WTC11 (cell line): ENCODE measurements around the gene DNAH9. TPM values are rescaled to one million over a fixed set of nuclear protein-coding genes. Genes with fewer than 3 reads are reported as not detected.
A peak's percentile ranks its signal among the peaks of the same experiment; 100 is the strongest.
"Not testable (repeated sequence)": the region's sequence is repeated elsewhere in the genome, so short reads cannot be mapped to it uniquely, and the experiment has no call there.

Source experiments
- ATAC-seq: fragments of 200-7000 bp; cut with Tn5 transposase; 2 replicates; pipeline ENCODE4 v1.10.0; 2021; ENCODE audit warnings: mild to moderate bottlenecking, moderate library complexity
- CTCF ChIA-PET: fragments of 300-600 bp; sonication (Branson Sonifier 250); formaldehyde crosslinking; loops from one replicate; lab custom pipeline; 2021; ENCODE audit warnings: antibody characterized with exemption; lab: Charles Lee
- POLR2A ChIA-PET: fragments of 350-600 bp; sonication (Branson Sonifier 250); formaldehyde crosslinking; loops from one replicate; lab custom pipeline; 2021; ENCODE audit warnings: antibody characterized with exemption; lab: Charles Lee
- DNase-seq: peaks from one replicate; pipeline ENCODE4 v3.0.0; 2021; ENCODE audit warnings: low spot score
- H3K27ac Mint-ChIP-seq: 2 replicates; pipeline ENCODE4 v1.8.0; 2021; ENCODE audit warnings: mixed read lengths
- H3K27me3 Mint-ChIP-seq: 2 replicates; pipeline ENCODE4 v1.8.0; 2021; ENCODE audit warnings: low read depth, mild to moderate bottlenecking, moderate library complexity, mixed read lengths
- H3K36me3 Mint-ChIP-seq: 2 replicates; pipeline ENCODE4 v1.8.0; 2021; ENCODE audit warnings: mixed read lengths
- H3K4me1 Mint-ChIP-seq: 2 replicates; pipeline ENCODE4 v1.8.0; 2022; ENCODE audit warnings: mixed read lengths
- H3K4me3 Mint-ChIP-seq: 2 replicates; pipeline ENCODE4 v1.8.0; 2021; ENCODE audit warnings: mild to moderate bottlenecking, moderate library complexity, mixed read lengths
- H3K9me3 Mint-ChIP-seq: 2 replicates; pipeline ENCODE4 v1.8.0; 2021; ENCODE audit warnings: mixed read lengths
- AR ChIP-seq: fragments of 250-450 bp; sonication (Bioruptor Pico); IDR thresholded peaks from 2 replicates; pipeline ENCODE4 v1.9.0; 2021; ENCODE audit warnings: mild to moderate bottlenecking
- ATF2 ChIP-seq: sonication (generic); formaldehyde crosslinking; IDR thresholded peaks from 2 replicates; pipeline ENCODE4 v1.8.1; 2022; ENCODE audit warnings: low read depth, missing genetic modification reagents, borderline replicate concordance
- CDX4 ChIP-seq: fragments of 250-450 bp; sonication (Bioruptor Pico); IDR thresholded peaks from 2 replicates; pipeline ENCODE4 v1.9.0; 2021; ENCODE audit warnings: moderate library complexity, mild to moderate bottlenecking, inconsistent platforms, borderline replicate concordance
- EMX1 ChIP-seq: fragments of 250-450 bp; sonication (Bioruptor Pico); IDR thresholded peaks from 2 replicates; pipeline ENCODE4 v1.8.0; 2021; ENCODE audit warnings: mild to moderate bottlenecking
- GRHL2 ChIP-seq: fragments of 250-450 bp; sonication (Bioruptor Pico); IDR thresholded peaks from 2 replicates; pipeline ENCODE4 v1.8.0; 2022; ENCODE audit warnings: mild to moderate bottlenecking, moderate library complexity; ENCODE audit not compliant: insufficient replicate concordance, severe bottlenecking
- NFYB ChIP-seq: sonication (generic); formaldehyde crosslinking; conservative IDR thresholded peaks from 2 replicates; pipeline ENCODE4 v1.8.0; 2022; ENCODE audit warnings: low read depth, missing genetic modification reagents
- SMAD4 ChIP-seq: sonication (generic); formaldehyde crosslinking; IDR thresholded peaks from 2 replicates; pipeline ENCODE4 v1.8.0; 2022; ENCODE audit warnings: mild to moderate bottlenecking, missing genetic modification reagents
- STAT6 ChIP-seq: sonication (generic); formaldehyde crosslinking; conservative IDR thresholded peaks from 2 replicates; pipeline ENCODE4 v1.8.1; 2023; ENCODE audit warnings: mild to moderate bottlenecking, low read depth, missing genetic modification reagents, moderate library complexity
- ZBTB43 ChIP-seq: sonication (generic); formaldehyde crosslinking; IDR thresholded peaks from 2 replicates; pipeline ENCODE4 v1.8.1; 2023; ENCODE audit warnings: mild to moderate bottlenecking, missing genetic modification reagents
- ZNF396 ChIP-seq: fragments of 250-450 bp; sonication (Bioruptor Pico); IDR thresholded peaks from 2 replicates; pipeline ENCODE4 v1.8.0; 2021; ENCODE audit warnings: mild to moderate bottlenecking, moderate library complexity, borderline replicate concordance
- total RNA-seq: library from RNA; stranded (reverse); gene quantifications from 3 replicates; pipeline ENCODE4 v1.2.3, GENCODE V29; 2021
- TF ChIP-seq, protein P1 (sequence below): fragments of 250-450 bp; sonication (Bioruptor Pico); IDR thresholded peaks from 2 replicates; pipeline ENCODE4 v1.9.0; 2021; ENCODE audit warnings: mild to moderate bottlenecking, borderline replicate concordance

Gene DNAH9
- total RNA-seq, 1 experiment from 2014 or later = 0.31 TPM

GRCh38 chr17:11969565-11969964 lies 371.3 kb downstream of the DNAH9 start (continued):
- TF ChIP-seq ATF2 (CRISPR knock-in tag) (no peak), STAT6 (CRISPR knock-in tag) (no peak), CDX4 (CRISPR knock-in tag) (no peak), AR (CRISPR knock-in tag) (no peak), NFYB (no peak), EMX1 (CRISPR knock-in tag) (no peak), GRHL2 (CRISPR knock-in tag) (no peak), SMAD4 (no peak), ZBTB43 (CRISPR knock-in tag) (no peak), ZNF396 (CRISPR knock-in tag) (no peak)
- TF ChIP-seq, protein P1, sequence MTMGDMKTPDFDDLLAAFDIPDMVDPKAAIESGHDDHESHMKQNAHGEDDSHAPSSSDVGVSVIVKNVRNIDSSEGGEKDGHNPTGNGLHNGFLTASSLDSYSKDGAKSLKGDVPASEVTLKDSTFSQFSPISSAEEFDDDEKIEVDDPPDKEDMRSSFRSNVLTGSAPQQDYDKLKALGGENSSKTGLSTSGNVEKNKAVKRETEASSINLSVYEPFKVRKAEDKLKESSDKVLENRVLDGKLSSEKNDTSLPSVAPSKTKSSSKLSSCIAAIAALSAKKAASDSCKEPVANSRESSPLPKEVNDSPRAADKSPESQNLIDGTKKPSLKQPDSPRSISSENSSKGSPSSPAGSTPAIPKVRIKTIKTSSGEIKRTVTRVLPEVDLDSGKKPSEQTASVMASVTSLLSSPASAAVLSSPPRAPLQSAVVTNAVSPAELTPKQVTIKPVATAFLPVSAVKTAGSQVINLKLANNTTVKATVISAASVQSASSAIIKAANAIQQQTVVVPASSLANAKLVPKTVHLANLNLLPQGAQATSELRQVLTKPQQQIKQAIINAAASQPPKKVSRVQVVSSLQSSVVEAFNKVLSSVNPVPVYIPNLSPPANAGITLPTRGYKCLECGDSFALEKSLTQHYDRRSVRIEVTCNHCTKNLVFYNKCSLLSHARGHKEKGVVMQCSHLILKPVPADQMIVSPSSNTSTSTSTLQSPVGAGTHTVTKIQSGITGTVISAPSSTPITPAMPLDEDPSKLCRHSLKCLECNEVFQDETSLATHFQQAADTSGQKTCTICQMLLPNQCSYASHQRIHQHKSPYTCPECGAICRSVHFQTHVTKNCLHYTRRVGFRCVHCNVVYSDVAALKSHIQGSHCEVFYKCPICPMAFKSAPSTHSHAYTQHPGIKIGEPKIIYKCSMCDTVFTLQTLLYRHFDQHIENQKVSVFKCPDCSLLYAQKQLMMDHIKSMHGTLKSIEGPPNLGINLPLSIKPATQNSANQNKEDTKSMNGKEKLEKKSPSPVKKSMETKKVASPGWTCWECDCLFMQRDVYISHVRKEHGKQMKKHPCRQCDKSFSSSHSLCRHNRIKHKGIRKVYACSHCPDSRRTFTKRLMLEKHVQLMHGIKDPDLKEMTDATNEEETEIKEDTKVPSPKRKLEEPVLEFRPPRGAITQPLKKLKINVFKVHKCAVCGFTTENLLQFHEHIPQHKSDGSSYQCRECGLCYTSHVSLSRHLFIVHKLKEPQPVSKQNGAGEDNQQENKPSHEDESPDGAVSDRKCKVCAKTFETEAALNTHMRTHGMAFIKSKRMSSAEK (CRISPR knock-in tag) = no peak

- CTCF ChIA-PET, H3K27me3 Mint-ChIP-seq, H3K27ac Mint-ChIP-seq, DNase-seq, ATAC-seq: not testable (repeated sequence)
- H3K36me3 Mint-ChIP-seq = peaks cover 30% of the 10 kb centered on the region
- POLR2A ChIA-PET = interaction anchor here (0.6 kb wide), 1 partner anchor 392 kb away, joined by 4 read pairs; no protein-coding TSS in a partner anchor
- H3K4me1 Mint-ChIP-seq = peaks cover 53% of the 10 kb centered on the region
- H3K4me3 Mint-ChIP-seq = peak overlapping the region; percentile 51
- H3K9me3 Mint-ChIP-seq = peaks cover 22% of the 10 kb centered on the region
These were observed 374.5 kb downstream of the DNAH9 start for GRCh38 chr17:11972741-11973140.
